T47D (cell line): Measurements from ENCODE around the gene ZNF287.

Experiments
- DNase-seq, 2 experiments: peaks; one replicate each; pipeline versions ENCODE4 v3.0.0 to v3.0.0-alpha.2; 2011 to 2012; ENCODE audit warnings: low read depth in 1 of 2, low spot score in 1 of 2
- JUND ChIP-seq: IDR thresholded peaks from 2 replicates; pipeline ENCODE4 v1.6.1; 2012; ENCODE audit warnings: low read depth
- in situ Hi-C: cut with HindIII; loops from 2 replicates; pipeline ENCODE4 v1.10.0; 2016; ENCODE audit warnings: low sequenced_read_pairs, low pct_unique_long_range_greater_than_20kb

Gene ZNF287

GRCh38 chr17:16511593-16511992 is 57.4 kb downstream of the ZNF287 start:
- no peak for TF ChIP-seq JUND
- no peak for DNase-seq
- in situ Hi-C loops, result no loop called here

DNA sequence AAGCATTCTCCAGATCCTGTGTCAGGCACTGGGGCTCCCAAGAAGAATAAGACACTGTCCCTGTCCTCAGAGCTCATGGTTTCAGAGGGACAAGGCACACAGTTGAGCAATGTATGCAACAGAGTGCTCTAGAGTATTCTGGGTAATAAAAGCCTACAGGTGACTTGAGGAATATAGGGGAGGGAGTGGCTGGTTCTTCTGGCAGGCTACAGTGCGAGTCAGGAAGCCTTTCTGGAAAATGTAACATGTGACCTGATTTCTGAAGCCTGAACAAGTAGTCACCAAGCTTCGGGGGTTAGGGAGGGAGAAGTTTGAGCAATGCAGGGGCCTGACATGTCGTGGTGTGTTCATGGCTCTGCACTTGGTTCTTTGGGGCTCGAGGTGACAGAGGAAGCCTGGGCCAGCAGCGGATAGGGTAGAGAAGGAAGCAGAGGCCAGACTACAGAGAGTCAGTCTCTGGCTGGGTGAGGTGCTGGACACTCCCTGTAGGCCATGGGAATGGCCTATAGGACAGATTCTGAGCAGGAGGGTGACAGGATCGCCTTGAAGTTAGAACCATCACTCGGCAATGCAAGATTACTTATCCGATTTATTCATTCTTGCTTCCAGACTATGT is 61.0 kb downstream of the ZNF287 start:
- no peak for DNase-seq
- TF ChIP-seq JUND, result no peak
- in situ Hi-C loops, result no loop called here

GRCh38 chr17:16506188-16506587 is 62.8 kb downstream of the ZNF287 start:
- no peak for TF ChIP-seq JUND
- DNase-seq, result no peak
- in situ Hi-C loops, result no loop called here

GRCh38 chr17:16504984-16505383 is 64.0 kb downstream of the ZNF287 start:
- TF ChIP-seq JUND, result no peak
- no peak for DNase-seq
- in situ Hi-C loops, result no loop called here
